Activated CD4-positive, alpha-beta T cell treated with anti-CD3 and anti-CD28 coated beads, Interleukin-2, amount 50 U/mL, for 48 hours (primary cell): ENCODE data around the gene SRSF11.
"Not testable (repeated sequence)": the region's sequence is repeated elsewhere in the genome, so short reads cannot be mapped to it uniquely, and the experiment has no call there.

Source experiments
- DNase-seq, 2 experiments: peaks; one replicate each; pipeline ENCODE4 v3.0.0-alpha.2; 2020

Gene SRSF11

GRCh38 chr1:70221238-70222121, at the start of gene SRSF11:
SRSF11 (plus strand) TSS chr1:70221380; CDS start chr1:70221637, 257 bp downstream.
- peak; percentile 98 for DNase-seq

- DNase-seq = no peak
Observed at GRCh38 chr1:70171512-70171911, 49.7 kb upstream of the SRSF11 start.

GRCh38 chr1:70185181-70185580, 36.0 kb upstream of the SRSF11 start:
- not testable (repeated sequence) for DNase-seq

- DNase-seq = no peak
Observed at GRCh38 chr1:70188522-70188921, 32.7 kb upstream of the SRSF11 start.

GRCh38 chr1:70190180-70190579, 31.0 kb upstream of the SRSF11 start:
- no peak for DNase-seq

GRCh38 chr1:70192446-70192845, 28.7 kb upstream of the SRSF11 start:
- DNase-seq = not testable (repeated sequence)

- no peak for DNase-seq
Observed at GRCh38 chr1:70194601-70195000, 26.6 kb upstream of the SRSF11 start.

GRCh38 chr1:70195342-70195741, 25.8 kb upstream of the SRSF11 start:
- DNase-seq = no peak

- no peak for DNase-seq
Observed at GRCh38 chr1:70196333-70196732, 24.8 kb upstream of the SRSF11 start.

GRCh38 chr1:70200065-70200464, 21.1 kb upstream of the SRSF11 start:
- DNase-seq = no peak

- DNase-seq = no peak
Observed at GRCh38 chr1:70202173-70202758, 18.9 kb upstream of the SRSF11 start.

GRCh38 chr1:70204139-70204538, 17.0 kb upstream of the SRSF11 start:
- no peak for DNase-seq

- no peak for DNase-seq
Observed at GRCh38 chr1:70204600-70204999, 16.6 kb upstream of the SRSF11 start.

- DNase-seq = no peak
Observed at GRCh38 chr1:70205071-70205433, 16.1 kb upstream of the SRSF11 start.

- DNase-seq = peak; percentile 96
Observed at GRCh38 chr1:70205434-70206118, 15.6 kb upstream of the SRSF11 start, which contains the start of gene LRRC40. LRRC40 (minus strand) TSS chr1:70205579; CDS start chr1:70205540, 39 bp downstream.

- DNase-seq = not testable (repeated sequence)
Observed at GRCh38 chr1:70206833-70207232, 14.3 kb upstream of the SRSF11 start.

GRCh38 chr1:70207492-70207891, 13.7 kb upstream of the SRSF11 start:
- DNase-seq = no peak

- DNase-seq = no peak
Observed at GRCh38 chr1:70208292-70208691, 12.9 kb upstream of the SRSF11 start.

GRCh38 chr1:70210820-70211219, 10.4 kb upstream of the SRSF11 start:
- no peak for DNase-seq

- no peak for DNase-seq
Observed at GRCh38 chr1:70211541-70211940, 9.6 kb upstream of the SRSF11 start.

- no peak for DNase-seq
Observed at GRCh38 chr1:70220015-70220414, 1.2 kb upstream of the SRSF11 start.

GRCh38 chr1:70220517-70221237, 503 bp upstream of the SRSF11 start:
- no peak for DNase-seq

- no peak for DNase-seq
Observed at GRCh38 chr1:70222716-70223235, 1.6 kb downstream of the SRSF11 start.
